ENCODE results near the gene PLEKHA5.
"Not testable (repeated sequence)": the region's sequence is repeated elsewhere in the genome, so short reads cannot be mapped to it uniquely, and the experiment has no call there.

Gene PLEKHA5, protein sequence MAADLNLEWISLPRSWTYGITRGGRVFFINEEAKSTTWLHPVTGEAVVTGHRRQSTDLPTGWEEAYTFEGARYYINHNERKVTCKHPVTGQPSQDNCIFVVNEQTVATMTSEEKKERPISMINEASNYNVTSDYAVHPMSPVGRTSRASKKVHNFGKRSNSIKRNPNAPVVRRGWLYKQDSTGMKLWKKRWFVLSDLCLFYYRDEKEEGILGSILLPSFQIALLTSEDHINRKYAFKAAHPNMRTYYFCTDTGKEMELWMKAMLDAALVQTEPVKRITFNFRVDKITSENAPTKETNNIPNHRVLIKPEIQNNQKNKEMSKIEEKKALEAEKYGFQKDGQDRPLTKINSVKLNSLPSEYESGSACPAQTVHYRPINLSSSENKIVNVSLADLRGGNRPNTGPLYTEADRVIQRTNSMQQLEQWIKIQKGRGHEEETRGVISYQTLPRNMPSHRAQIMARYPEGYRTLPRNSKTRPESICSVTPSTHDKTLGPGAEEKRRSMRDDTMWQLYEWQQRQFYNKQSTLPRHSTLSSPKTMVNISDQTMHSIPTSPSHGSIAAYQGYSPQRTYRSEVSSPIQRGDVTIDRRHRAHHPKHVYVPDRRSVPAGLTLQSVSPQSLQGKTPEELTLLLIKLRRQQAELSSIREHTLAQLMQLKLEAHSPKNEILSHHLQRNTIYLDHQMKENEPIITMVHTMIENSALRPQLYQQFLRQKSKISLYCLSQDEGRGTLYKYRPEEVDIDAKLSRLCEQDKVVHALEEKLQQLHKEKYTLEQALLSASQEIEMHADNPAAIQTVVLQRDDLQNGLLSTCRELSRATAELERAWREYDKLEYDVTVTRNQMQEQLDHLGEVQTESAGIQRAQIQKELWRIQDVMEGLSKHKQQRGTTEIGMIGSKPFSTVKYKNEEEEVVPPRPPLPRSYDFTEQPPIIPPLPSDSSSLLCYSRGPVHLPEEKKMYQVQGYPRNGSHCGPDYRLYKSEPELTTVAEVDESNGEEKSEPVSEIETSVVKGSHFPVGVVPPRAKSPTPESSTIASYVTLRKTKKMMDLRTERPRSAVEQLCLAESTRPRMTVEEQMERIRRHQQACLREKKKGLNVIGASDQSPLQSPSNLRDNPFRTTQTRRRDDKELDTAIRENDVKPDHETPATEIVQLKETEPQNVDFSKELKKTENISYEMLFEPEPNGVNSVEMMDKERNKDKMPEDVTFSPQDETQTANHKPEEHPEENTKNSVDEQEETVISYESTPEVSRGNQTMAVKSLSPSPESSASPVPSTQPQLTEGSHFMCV

GRCh38 chr12:19129486-19130223 lies at the start of gene PLEKHA5:
TSS of gene PLEKHA5 (plus strand) at chr12:19129733. CDS start at chr12:19129800, 67 bp downstream.
- DNase-seq: peak; percentile 85

DNA sequence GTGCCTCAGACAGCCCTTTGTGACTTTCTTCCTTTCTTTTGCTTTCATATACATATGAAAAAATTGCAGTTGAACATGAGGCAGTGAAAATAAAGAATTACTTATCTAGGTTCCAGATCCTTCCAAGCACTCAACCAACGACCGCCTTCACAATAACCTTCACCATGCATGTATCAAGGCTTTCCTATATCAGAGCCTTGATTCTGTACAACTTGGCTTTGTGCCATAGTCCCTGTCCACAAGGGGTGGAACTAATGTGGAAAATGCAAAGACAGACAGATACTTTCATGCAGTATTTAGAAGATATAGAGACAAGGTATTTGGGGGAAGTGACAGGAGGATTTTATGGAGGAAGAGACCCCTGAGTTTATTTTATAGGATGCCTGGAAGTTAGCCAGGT lies 48.6 kb upstream of the PLEKHA5 start:
- no peak for DNase-seq

- no peak for DNase-seq
These were observed 47.1 kb upstream of the PLEKHA5 start for GRCh38 chr12:19082365-19082911.

GRCh38 chr12:19084547-19084946 lies 45.0 kb upstream of the PLEKHA5 start:
- no peak for DNase-seq

DNA sequence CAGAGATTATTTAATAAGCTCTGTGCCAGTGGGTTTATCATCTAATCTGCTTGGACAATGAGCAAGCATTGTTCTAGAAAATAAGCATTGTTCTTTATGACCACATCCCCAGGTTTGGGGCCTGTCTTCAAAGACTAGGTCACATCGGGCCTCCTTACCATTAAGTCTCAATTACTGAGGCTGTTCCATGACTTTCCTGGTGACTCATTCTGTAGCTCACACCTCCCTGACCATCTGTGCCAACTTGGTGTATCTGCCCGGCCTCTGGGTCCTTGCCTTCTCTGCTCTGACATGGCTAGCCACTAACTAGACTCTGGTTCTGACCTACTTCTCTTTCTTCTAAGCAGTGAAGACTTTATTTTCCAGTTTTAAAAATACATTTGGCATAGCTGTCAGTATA lies 44.4 kb upstream of the PLEKHA5 start:
- DNase-seq: no peak

GRCh38 chr12:19088606-19089005 lies 40.9 kb upstream of the PLEKHA5 start:
- no peak for DNase-seq

- DNase-seq: not testable (repeated sequence)
These were observed 37.1 kb upstream of the PLEKHA5 start for GRCh38 chr12:19092482-19092881.

GRCh38 chr12:19093218-19093617 lies 36.3 kb upstream of the PLEKHA5 start:
- no peak for DNase-seq

DNA sequence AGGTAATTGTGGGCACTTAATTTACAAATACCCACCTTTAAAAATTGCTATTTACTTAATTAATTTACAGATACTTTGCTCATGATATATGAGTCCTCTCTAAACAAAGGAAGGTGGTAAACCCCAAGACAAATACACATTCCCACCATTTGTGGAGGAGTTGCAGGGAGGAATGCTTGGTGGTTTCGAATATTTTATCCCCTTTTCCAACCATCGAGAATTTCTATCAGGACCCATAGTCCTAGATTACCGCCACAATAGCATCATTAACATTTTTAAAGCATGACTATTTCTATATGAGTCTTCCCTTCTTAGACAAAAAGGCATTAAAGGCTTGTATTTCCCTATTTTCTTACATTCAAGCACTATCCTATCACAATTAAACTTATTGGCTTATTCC lies 34.2 kb upstream of the PLEKHA5 start:
- DNase-seq: no peak

DNA sequence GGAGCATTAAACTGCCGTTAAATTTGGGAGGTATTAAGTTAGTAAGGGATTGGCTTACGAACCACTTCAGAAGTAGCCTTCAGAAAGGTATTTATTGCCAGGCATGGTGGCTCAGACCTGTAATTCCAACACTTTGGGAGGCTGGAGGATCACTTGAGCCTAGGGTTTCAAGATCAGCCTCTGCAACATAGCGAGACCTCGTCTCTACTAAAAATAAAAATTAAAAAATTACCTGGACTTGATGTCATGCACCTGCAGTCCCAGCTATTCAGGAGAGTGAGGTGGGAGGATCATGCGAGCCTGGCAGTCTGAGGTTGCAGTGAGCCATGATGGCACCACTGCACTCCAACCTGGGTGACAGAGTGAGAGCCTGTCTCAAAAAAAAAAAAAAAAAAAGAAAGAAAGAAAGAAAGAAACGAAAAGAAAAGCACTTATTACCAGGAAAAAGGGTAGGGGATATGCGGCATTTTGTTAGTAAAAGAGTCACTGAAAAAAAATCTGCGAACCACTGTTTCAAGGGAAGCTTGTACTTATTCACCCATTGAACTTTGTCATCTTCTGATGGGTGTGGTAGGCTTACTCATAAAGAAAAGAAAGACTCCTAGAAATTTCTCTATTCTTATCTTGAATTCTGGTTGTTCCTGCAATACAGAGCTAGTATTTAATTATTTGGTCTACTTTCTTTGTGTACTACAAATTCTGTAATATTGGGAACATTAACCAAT lies 33.6 kb upstream of the PLEKHA5 start:
- no peak for DNase-seq

DNA sequence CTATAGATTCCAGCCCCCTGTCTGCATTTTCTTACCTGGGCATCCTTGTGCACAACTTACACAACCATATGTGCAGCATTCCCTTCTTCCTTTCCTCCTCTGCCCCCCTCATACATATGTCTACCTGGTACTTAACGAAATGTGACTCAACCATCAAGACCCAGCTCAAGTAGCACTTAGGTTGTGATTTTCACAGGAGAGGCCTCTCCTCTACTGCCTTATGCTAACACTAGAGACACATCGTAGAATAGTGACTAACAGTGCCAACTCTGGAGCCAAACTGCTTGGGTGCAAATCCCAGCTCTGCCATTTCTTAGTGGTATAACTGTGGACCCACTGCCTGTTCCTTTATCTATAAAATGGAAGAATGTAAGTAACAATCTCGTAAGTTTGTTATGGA lies 24.1 kb upstream of the PLEKHA5 start:
- no peak for DNase-seq

GRCh38 chr12:19107750-19108149 lies 21.8 kb upstream of the PLEKHA5 start:
- no peak for DNase-seq

DNA sequence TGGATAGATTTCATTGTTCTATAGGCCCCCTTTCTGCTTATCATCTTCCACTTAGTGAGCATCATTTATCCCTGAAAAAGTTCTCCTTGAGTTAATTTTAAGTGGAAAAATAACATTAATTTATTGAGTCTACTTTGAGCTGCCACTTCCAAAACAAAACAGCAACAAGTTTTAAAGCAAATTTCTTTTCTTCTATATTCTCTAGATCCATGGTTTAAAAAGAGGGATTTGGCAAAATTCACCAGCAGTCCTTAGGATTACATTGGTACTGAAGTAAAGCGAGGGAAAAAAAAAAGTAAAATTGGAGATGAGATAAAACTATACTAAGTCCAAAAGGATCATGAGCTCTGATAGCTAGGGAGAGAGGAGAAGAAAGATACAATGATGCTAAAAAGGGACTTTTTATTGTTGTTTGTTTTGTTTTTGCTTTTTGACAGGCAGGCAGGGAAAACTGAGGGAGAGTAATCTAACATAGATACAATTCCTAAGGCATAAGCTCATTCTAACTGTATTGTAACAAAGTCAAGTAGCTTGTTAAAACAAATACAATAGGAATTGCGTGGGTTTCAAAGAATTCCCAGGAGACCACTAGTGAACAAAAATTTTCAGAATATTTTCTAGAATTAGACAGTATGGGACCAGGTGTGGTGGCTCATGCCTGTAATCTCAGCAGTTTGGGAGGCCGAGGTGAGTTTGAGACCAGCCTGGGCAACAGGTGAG lies 19.2 kb upstream of the PLEKHA5 start:
- DNase-seq: no peak

DNA sequence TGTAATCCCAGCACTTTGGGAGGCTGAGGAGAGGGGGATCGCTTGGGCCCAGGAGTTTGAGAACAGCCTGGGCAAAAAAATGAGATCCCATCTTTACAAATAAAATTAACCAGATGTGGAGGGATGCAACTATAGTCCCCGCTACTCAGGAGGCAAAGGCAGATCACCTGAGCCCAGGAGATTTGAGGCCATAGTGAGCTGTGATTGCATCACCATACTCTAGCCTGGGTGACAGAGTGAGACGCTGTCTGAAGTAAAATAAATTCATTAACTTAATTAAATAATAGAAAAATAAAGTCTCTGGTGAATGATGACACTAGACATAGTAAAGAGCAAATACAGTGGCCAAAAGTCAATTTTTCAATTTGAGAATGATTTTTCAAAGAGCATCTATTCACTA lies 16.1 kb upstream of the PLEKHA5 start:
- DNase-seq: no peak

GRCh38 chr12:19115285-19115684 lies 14.2 kb upstream of the PLEKHA5 start:
- no peak for DNase-seq

DNA sequence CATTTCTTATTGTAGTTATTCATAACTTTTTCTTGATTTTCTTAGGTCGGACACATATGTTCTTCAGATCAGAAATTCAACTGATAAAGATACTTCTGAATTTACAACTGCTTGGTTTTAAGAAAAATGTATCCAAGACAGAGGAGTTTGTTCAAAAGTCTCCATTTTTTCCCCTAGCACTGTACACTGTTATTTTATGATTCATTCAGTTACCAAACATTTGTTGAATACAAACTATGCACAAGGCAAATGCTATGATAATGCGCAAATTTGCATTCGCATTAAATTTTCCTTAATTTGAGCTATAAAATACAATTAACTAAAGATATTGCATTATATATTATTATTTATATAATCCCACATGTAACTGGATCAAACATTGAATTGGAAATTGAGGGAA lies 10.1 kb upstream of the PLEKHA5 start:
- DNase-seq: no peak

DNA sequence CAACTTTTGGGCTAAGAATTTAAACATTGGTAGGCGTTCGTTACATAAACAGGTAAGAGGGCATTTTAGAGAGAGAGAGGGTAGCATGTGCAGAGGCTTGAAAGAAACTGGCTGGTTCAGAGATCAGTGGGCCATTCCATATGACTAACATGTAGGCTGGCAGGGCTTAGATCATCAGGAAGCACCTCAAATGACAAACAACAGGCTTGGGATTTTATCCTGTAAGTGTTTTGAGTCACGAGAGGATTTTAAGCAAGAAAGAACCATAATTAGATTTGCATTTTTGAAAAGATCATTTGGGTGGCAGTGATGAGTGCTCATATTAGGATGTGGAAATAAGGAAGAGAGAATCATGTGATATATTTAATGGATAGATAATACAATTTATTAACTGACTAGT lies 8.7 kb upstream of the PLEKHA5 start:
- DNase-seq: no peak

DNA sequence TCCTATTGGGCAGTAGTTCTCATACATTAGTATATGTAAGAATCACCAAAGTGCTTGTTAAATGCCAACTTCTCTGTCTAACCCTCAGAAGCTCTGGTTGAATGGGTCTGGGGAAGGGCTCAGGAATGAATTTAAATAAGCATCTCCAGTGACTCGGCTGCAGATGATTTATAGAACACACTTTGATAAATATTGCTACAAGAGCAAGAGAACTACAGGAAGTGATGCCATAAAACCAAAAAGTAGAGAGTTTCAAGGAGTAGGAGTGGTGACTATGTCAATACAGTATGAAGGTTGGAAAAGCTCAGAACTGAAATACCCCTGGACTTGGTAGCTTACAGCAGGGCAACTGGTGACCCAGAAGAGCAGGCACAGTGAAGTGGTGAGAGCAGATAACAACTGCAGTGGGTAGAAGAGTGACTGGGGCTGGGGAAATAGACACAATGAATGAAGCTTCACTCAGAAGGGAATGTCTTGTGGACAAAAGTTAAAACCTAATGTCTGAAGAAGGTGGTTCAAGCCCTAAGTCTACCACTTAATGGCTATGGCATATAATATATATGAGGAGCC lies 8.0 kb upstream of the PLEKHA5 start:
- DNase-seq: no peak

GRCh38 chr12:19125325-19125724 lies 4.2 kb upstream of the PLEKHA5 start:
- no peak for DNase-seq

DNA sequence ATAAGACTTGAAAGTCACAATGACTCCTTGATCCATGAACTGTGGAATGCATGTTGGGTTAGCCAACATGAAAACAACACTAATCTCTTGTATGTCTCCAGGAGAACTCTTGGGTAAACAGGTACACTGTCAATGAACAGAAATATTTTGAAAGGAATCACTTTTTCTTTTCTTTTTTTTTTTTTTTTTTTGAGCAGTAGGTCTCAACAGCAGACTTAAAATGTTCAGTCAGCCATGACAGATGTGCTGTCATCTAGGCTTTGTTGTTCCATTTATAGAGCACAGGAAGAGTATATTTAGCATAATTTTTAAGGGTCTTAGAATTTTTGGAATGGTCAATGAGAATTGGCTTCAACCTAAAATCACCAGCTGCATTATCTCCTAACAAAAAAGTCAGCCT lies 2.3 kb upstream of the PLEKHA5 start:
- no peak for DNase-seq

All from left hindlimb (tissue), 1 donor.